HL-60 (cell line): Measurements from ENCODE around the gene DYRK1B.

Experiments
- DNase-seq, 2 experiments: peaks; one replicate each; pipeline ENCODE4 v3.0.0-alpha.2; 2010 to 2020; ENCODE audit warnings: low read depth in 1 of 2, low spot score in 1 of 2
- H3K27ac ChIP-seq: fragments of 250-450 bp; sonication (Bioruptor Pico); replicated peaks from 2 replicates; pipeline ENCODE4 v1.5.1; 2020; ENCODE audit warnings: mild to moderate bottlenecking, moderate library complexity
- H3K27me3 ChIP-seq: fragments of 250-450 bp; sonication (Bioruptor Pico); 2 replicates; pipeline ENCODE4 v1.5.1; 2021; ENCODE audit warnings: mild to moderate bottlenecking, moderate library complexity; ENCODE audit not compliant: insufficient read depth, poor library complexity, severe bottlenecking
- H3K4me3 ChIP-seq: replicated peaks from 2 replicates; pipeline ENCODE4 v1.5.1; 2011; ENCODE audit warnings: mild to moderate bottlenecking, control low read depth, low read length; ENCODE audit not compliant: insufficient read depth
- CTCF ChIP-seq: IDR thresholded peaks from one replicate; pipeline ENCODE4 v1.5.1; 2011; ENCODE audit warnings: low read length, control low read depth, inconsistent platforms; ENCODE audit not compliant: insufficient read depth
- GABPA ChIP-seq: IDR thresholded peaks from 2 replicates; pipeline ENCODE4 v1.6.1; 2012; ENCODE audit warnings: low read depth
- POLR2AphosphoS5 ChIP-seq: IDR thresholded peaks from 2 replicates; pipeline ENCODE4 v1.6.1; 2012; ENCODE audit warnings: low read depth
- SPI1 ChIP-seq: IDR thresholded peaks from 2 replicates; pipeline ENCODE4 v1.6.1; 2012; ENCODE audit warnings: low read depth, mild to moderate bottlenecking, borderline replicate concordance
- TF ChIP-seq, protein P1 (sequence below): IDR thresholded peaks from 2 replicates; pipeline ENCODE4 v1.6.1; 2012; ENCODE audit warnings: low read depth; ENCODE audit not compliant: insufficient replicate concordance

Gene DYRK1B

GRCh38 chr19:39867952-39868351, 34.0 kb upstream of the DYRK1B start:
- no peak for DNase-seq
- no peak overlapping the region for H3K27ac ChIP-seq
- H3K4me3 ChIP-seq = no peak overlapping the region
- TF ChIP-seq SPI1 (no peak), CTCF (no peak), POLR2AphosphoS5 (no peak), GABPA (no peak)
- TF ChIP-seq, protein P1, sequence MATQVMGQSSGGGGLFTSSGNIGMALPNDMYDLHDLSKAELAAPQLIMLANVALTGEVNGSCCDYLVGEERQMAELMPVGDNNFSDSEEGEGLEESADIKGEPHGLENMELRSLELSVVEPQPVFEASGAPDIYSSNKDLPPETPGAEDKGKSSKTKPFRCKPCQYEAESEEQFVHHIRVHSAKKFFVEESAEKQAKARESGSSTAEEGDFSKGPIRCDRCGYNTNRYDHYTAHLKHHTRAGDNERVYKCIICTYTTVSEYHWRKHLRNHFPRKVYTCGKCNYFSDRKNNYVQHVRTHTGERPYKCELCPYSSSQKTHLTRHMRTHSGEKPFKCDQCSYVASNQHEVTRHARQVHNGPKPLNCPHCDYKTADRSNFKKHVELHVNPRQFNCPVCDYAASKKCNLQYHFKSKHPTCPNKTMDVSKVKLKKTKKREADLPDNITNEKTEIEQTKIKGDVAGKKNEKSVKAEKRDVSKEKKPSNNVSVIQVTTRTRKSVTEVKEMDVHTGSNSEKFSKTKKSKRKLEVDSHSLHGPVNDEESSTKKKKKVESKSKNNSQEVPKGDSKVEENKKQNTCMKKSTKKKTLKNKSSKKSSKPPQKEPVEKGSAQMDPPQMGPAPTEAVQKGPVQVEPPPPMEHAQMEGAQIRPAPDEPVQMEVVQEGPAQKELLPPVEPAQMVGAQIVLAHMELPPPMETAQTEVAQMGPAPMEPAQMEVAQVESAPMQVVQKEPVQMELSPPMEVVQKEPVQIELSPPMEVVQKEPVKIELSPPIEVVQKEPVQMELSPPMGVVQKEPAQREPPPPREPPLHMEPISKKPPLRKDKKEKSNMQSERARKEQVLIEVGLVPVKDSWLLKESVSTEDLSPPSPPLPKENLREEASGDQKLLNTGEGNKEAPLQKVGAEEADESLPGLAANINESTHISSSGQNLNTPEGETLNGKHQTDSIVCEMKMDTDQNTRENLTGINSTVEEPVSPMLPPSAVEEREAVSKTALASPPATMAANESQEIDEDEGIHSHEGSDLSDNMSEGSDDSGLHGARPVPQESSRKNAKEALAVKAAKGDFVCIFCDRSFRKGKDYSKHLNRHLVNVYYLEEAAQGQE = no peak
- H3K27me3 ChIP-seq = no peaks in the 10 kb centered on the region

GRCh38 chr19:39867133-39867532, 33.2 kb upstream of the DYRK1B start:
- H3K27me3 ChIP-seq = no peaks in the 10 kb centered on the region
- no peak for TF ChIP-seq SPI1
- TF ChIP-seq, protein P1 = no peak
- TF ChIP-seq CTCF = no peak
- no peak for TF ChIP-seq POLR2AphosphoS5
- no peak for TF ChIP-seq GABPA
- no peak overlapping the region for H3K4me3 ChIP-seq
- no peak for DNase-seq
- no peak overlapping the region for H3K27ac ChIP-seq

DNA sequence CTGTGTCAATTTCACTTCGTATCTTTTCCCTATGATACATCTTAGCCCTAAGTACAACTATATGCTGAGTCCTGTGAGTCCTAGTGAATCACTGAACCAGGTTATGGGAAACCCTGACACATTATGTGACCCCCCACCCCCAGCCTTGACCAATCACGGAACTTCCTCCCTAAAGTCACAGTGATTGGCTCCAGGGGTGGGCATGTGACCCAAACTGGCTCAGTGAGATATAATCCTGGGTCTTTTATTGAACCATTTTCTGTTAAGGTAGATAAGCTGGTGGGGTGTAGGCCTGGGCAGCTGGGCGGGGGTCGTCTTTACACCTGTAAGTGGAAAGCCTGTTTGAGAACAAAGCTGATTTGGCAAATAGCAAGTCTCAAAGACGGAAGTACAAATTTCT, 32.0 kb upstream of the DYRK1B start:
- no peak for DNase-seq
- Histone ChIP-seq H3K4me3 (no peak overlapping the region), H3K27ac (no peak overlapping the region), H3K27me3 (no peaks in the 10 kb centered on the region)
- TF ChIP-seq SPI1 (no peak), CTCF (no peak)

DNA sequence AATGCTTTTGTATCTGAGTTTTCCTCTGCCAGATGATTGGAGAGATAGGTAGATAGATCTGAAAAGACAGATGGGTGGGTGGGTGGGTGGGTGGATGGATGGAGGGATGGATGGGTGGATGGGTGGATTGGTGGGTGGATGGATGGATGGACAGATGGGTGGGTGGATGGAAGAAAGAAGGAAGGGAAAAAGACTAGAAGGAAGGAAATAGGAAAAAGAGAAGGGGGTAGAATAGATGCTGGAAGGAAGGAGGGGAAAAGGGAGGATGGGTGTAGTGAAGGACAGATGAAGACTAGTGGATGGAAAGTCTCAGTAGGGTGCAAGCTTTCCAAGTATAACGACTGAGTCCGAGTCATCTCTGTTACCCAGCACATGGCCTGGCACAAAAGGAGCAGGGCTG, 31.2 kb upstream of the DYRK1B start:
- no peaks in the 10 kb centered on the region for H3K27me3 ChIP-seq
- no peak for TF ChIP-seq SPI1
- no peak for TF ChIP-seq POLR2AphosphoS5
- TF ChIP-seq, protein P1 = no peak
- no peak for TF ChIP-seq CTCF
- TF ChIP-seq GABPA = no peak

More for the DNA sequence above, 31.2 kb upstream of the DYRK1B start:
- Histone ChIP-seq H3K4me3 (no peak overlapping the region), H3K27ac (no peak overlapping the region)
- no peak for DNase-seq
